ENCODE results near the gene C1GALT1C1L. TPM values are rescaled to one million over a fixed set of nuclear protein-coding genes. Genes with fewer than 3 reads are reported as not detected.

Gene C1GALT1C1L
- total and polyA plus RNA-seq, 2 donors (not counting 3 experiments of a cell fraction or from before 2014, with no cell fraction given): 0.40 to 0.76 TPM

DNA sequence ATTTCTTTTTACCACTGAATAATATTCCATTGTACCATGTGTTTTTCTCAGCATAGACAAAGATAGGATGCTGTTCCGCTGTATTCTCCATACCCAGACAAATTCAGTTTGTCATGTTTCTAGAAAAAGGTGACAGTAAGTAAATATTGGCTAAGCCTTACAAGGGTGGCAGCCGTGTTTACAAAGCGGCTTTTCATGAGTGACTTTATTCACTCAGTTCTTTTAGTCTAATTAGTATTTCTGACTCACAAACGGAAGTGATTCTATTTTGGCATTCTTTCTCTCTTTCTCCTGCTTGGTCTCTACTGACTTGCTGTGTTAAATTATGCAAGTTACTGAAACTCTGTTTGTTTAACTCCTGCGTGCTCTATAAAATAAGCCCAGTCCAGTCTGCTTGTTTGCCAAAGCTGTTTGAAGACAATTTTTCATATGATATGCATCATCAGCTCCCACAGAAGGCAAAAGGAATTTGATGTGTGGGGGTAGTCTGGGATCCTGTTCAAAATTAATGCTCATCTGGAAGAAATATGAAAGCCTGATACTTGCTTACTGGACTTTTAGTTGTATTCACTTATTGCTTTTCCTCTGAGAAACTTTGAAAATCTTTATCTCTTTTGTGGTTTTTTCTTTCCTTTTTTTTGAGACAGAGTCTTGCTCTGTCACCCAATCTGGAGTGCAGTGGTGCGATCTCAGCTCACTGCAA lies 41.5 kb downstream of the C1GALT1C1L start:
- peaks cover 13 to 25% of the 10 kb centered on the region in 2 experiments for H3K27me3 ChIP-seq (ENCODE audit: control insufficient read depth in 2 of 2, insufficient read depth in 2 of 2, low read length in 2 of 2)
- H3K9me1 ChIP-seq (replicated peaks; ENCODE audit: control insufficient read depth, extremely low read depth, insufficient read depth, low read length): no peaks in the 10 kb centered on the region
- H3K36me3 ChIP-seq (ENCODE audit: control insufficient read depth in 2 of 2, extremely low read depth in 1 of 2, insufficient read depth in 2 of 2, low read length in 2 of 2): no peaks in the 10 kb centered on the region
- no peaks in the 10 kb centered on the region for H3K9me3 ChIP-seq (replicated peaks; ENCODE audit: control insufficient read depth, insufficient read depth, low read length)
- H3K79me2 ChIP-seq (ENCODE audit: control insufficient read depth, insufficient read depth, low read length): no peaks in the 10 kb centered on the region
- H2AFZ ChIP-seq (ENCODE audit: low read depth, low read length): no peak overlapping the region
- H4K20me1 ChIP-seq (replicated peaks; ENCODE audit: control insufficient read depth, extremely low read depth, insufficient read depth, low read length): no peaks in the 10 kb centered on the region
- BruUV-seq (replicated peaks): no TSS peak
- H3K4me3 ChIP-seq (replicated peaks in 1 of 3; ENCODE audit: insufficient read depth in 1 of 3, low read depth in 1 of 3, low read length in 3 of 3): no peak overlapping the region
- DNase-seq (ENCODE audit: low read depth, low spot score) (peak; percentile 16), FAIRE-seq (no peak)
- H3K4me2 ChIP-seq (ENCODE audit: insufficient read depth, low read length): no peak overlapping the region
- dilution Hi-C loops (cut with MboI; ENCODE audit: extremely low pct_ligation_motif_present, low sequenced_read_pairs) (no loop called here), intact Hi-C loops (cut with micrococcal nuclease) (no loop called here)
- H3K4me1 ChIP-seq (ENCODE audit: control insufficient read depth, extremely low read depth, insufficient read depth, low read length): peaks cover 11% of the 10 kb centered on the region
- H3K9ac ChIP-seq (replicated peaks; ENCODE audit: extremely low read depth, insufficient read depth, low read length): no peak overlapping the region
- ChIA-PET POLR2A (no interaction called here), CTCF (no interaction called here)
- no peak for TF ChIP-seq JUN (IDR thresholded peaks at IDR 0.05; ENCODE audit: borderline replicate concordance, insufficient read depth, insufficient read length, low read depth)
- H3K27ac ChIP-seq (ENCODE audit: insufficient read depth, low read depth, low read length): no peak overlapping the region

DNA sequence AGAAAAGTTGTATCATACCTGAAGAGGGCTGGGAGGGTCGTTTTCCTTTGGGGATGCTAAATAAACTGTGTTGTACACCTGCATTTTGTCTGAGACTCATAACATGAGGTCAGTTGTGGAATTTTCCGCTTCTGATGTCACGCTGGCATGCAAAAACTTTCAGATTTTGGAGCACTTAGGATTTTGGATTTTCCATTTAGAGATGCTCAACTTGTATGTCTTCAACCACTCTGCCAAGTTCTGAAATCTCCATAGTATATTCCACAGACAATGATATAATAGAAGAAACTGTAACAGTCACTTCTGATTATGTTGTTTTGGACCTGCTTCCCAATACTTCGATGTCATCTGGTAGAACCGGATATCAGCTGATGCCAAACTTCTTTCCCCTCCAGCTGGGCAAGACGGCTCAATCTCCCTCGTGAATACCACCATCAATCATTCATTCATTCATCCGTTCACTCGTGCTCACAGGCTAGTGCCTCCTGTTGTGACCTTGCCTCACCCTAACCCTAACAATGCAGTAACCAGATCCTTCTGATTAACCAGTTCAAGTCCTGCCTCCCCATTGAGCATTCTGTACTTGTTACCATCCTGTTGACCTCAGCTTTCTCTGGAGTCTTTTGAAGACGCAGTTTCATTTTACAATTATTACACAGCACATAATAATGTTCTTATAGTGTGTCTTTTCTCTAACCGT lies 44.5 kb downstream of the C1GALT1C1L start:
- Histone ChIP-seq H2AFZ (ENCODE audit: low read depth, low read length) (no peak overlapping the region), H3K4me1 (ENCODE audit: control insufficient read depth, extremely low read depth, insufficient read depth, low read length) (peaks cover 6% of the 10 kb centered on the region), H3K27ac (ENCODE audit: insufficient read depth, low read depth, low read length) (no peak overlapping the region), H3K27me3 (ENCODE audit: control insufficient read depth in 2 of 2, insufficient read depth in 2 of 2, low read length in 2 of 2) (peaks cover 19 to 40% of the 10 kb centered on the region in 2 experiments), H3K4me2 (ENCODE audit: insufficient read depth, low read length) (no peak overlapping the region), H3K4me3 (replicated peaks in 1 of 3; ENCODE audit: insufficient read depth in 1 of 3, low read depth in 1 of 3, low read length in 3 of 3) (no peak overlapping the region), H3K9me3 (replicated peaks; ENCODE audit: control insufficient read depth, insufficient read depth, low read length) (no peaks in the 10 kb centered on the region), H3K9me1 (replicated peaks; ENCODE audit: control insufficient read depth, extremely low read depth, insufficient read depth, low read length) (no peaks in the 10 kb centered on the region), H3K36me3 (ENCODE audit: control insufficient read depth in 2 of 2, extremely low read depth in 1 of 2, insufficient read depth in 2 of 2, low read length in 2 of 2) (no peaks in the 10 kb centered on the region), H3K9ac (replicated peaks; ENCODE audit: extremely low read depth, insufficient read depth, low read length) (no peak overlapping the region), H4K20me1 (replicated peaks; ENCODE audit: control insufficient read depth, extremely low read depth, insufficient read depth, low read length) (no peaks in the 10 kb centered on the region), H3K79me2 (ENCODE audit: control insufficient read depth, insufficient read depth, low read length) (no peaks in the 10 kb centered on the region)
- DNase-seq (ENCODE audit: low read depth, low spot score): no peak
- dilution Hi-C loops (cut with MboI; ENCODE audit: extremely low pct_ligation_motif_present, low sequenced_read_pairs) (no loop called here), intact Hi-C loops (cut with micrococcal nuclease) (no loop called here)
- CTCF ChIA-PET: interaction anchor here (1.3 to 1.4 kb wide), 2 partner anchors 13 to 16 kb away, joined by 3 to 5 read pairs; no protein-coding TSS in a partner anchor
- no TSS peak for BruUV-seq (replicated peaks)
- FAIRE-seq: no peak
- POLR2A ChIA-PET: no interaction called here
- TF ChIP-seq POLR2A (IDR thresholded peaks at IDR 0.05; ENCODE audit: low read depth, low read length) (no peak), FOS (IDR thresholded peaks at IDR 0.05; ENCODE audit: borderline replicate concordance, insufficient read depth, low read length) (no peak), EZH2 (IDR thresholded peaks at IDR 0.05; ENCODE audit: borderline replicate concordance, low read depth, low read length, severe bottlenecking) (no peak), MYC (IDR thresholded peaks at IDR 0.05; ENCODE audit: low read depth, low read length) (no peak), JUN (IDR thresholded peaks at IDR 0.05; ENCODE audit: borderline replicate concordance, insufficient read depth, insufficient read length, low read depth) (no peak), POLR2AphosphoS5 (IDR thresholded peaks at IDR 0.05; ENCODE audit: insufficient read depth, low read depth, low read length) (no peak), GATA2 (IDR thresholded peaks at IDR 0.05; ENCODE audit: insufficient read depth, insufficient read length, low read depth, low read length) (no peak)
- TF ChIP-seq, protein P1, sequence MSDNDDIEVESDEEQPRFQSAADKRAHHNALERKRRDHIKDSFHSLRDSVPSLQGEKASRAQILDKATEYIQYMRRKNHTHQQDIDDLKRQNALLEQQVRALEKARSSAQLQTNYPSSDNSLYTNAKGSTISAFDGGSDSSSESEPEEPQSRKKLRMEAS (IDR thresholded peaks at IDR 0.05; ENCODE audit: insufficient read depth, insufficient read length): no peak
- TF ChIP-seq, protein P2, sequence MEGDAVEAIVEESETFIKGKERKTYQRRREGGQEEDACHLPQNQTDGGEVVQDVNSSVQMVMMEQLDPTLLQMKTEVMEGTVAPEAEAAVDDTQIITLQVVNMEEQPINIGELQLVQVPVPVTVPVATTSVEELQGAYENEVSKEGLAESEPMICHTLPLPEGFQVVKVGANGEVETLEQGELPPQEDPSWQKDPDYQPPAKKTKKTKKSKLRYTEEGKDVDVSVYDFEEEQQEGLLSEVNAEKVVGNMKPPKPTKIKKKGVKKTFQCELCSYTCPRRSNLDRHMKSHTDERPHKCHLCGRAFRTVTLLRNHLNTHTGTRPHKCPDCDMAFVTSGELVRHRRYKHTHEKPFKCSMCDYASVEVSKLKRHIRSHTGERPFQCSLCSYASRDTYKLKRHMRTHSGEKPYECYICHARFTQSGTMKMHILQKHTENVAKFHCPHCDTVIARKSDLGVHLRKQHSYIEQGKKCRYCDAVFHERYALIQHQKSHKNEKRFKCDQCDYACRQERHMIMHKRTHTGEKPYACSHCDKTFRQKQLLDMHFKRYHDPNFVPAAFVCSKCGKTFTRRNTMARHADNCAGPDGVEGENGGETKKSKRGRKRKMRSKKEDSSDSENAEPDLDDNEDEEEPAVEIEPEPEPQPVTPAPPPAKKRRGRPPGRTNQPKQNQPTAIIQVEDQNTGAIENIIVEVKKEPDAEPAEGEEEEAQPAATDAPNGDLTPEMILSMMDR (IDR thresholded peaks at IDR 0.05; ENCODE audit: extremely low read depth in 1 of 2, insufficient read depth in 1 of 2, low read depth in 1 of 2, low read length in 2 of 2): no peak

All from endothelial cell of umbilical vein (primary cell).